CD14-positive monocyte (primary cell): ENCODE data around the gene RGS11. TPM values are rescaled to one million over a fixed set of nuclear protein-coding genes. Genes with fewer than 3 reads are reported as not detected.

ENCODE experiments used
- DNase-seq, 3 donors: peaks; one replicate each; pipeline ENCODE4 v3.0.0-alpha.2; 2011 to 2022
- H2AFZ ChIP-seq: 2 replicates; pipeline ENCODE4 v1.6.0; 2012; ENCODE audit warnings: mild to moderate bottlenecking, low read depth, low read length, inconsistent platforms; ENCODE audit not compliant: insufficient read depth, poor library complexity, severe bottlenecking
- H3K27ac ChIP-seq, 2 donors: 1 replicate in 1 of 2; 2 replicates in 1 of 2; pipeline ENCODE4 v1.5.1; 2012 to 2013; ENCODE audit warnings: low read length in 2 of 2, control low read depth in 1 of 2, inconsistent platforms in 1 of 2, low read depth in 1 of 2, mild to moderate bottlenecking in 1 of 2
- H3K27me3 ChIP-seq, 2 donors: one replicate each; pipeline versions ENCODE4 v1.6.0 to v1.6.1; 2011 to 2013; ENCODE audit warnings: low read length in 2 of 2; ENCODE audit not compliant: control insufficient read depth in 2 of 2, insufficient read depth in 2 of 2
- H3K36me3 ChIP-seq, 2 donors: replicated peaks in 1 of 2; 1 replicate in 1 of 2; 2 replicates in 1 of 2; pipeline versions ENCODE4 v1.5.1 to v1.6.1; 2012 to 2013; ENCODE audit warnings: low read length in 2 of 2, control low read depth in 1 of 2, inconsistent platforms in 1 of 2, mild to moderate bottlenecking in 1 of 2; ENCODE audit not compliant: insufficient read depth in 2 of 2, control insufficient read depth in 1 of 2
- H3K4me1 ChIP-seq, 2 donors: 1 replicate in 1 of 2; 2 replicates in 1 of 2; pipeline versions ENCODE4 v1.5.1 to v1.6.1; 2012 to 2013; ENCODE audit warnings: low read length in 2 of 2, control low read depth in 1 of 2, inconsistent platforms in 1 of 2, mild to moderate bottlenecking in 1 of 2, moderate library complexity in 1 of 2; ENCODE audit not compliant: insufficient read depth in 2 of 2, control insufficient read depth in 1 of 2
- H3K4me2 ChIP-seq: replicated peaks from 2 replicates; pipeline ENCODE3; 2012; ENCODE audit warnings: low read length, moderate library complexity, mild to moderate bottlenecking; ENCODE audit not compliant: poor library complexity, severe bottlenecking; ENCODE audit errors: extremely low read depth
- H3K4me3 ChIP-seq, 3 experiments: fragments of 200-600 bp in 1 of 3; sonication (generic) in 1 of 3; replicated peaks in 1 of 3; 1 replicate in 2 of 3; 2 replicates in 1 of 3; pipeline ENCODE4 v1.5.1; 2011 to 2013; ENCODE audit warnings: low read length in 3 of 3, mild to moderate bottlenecking in 3 of 3, control low read depth in 2 of 3, low read depth in 2 of 3, inconsistent platforms in 1 of 3, moderate library complexity in 1 of 3
- H3K79me2 ChIP-seq: 2 replicates; pipeline ENCODE4 v1.6.0; 2012; ENCODE audit warnings: mild to moderate bottlenecking, control low read depth, inconsistent platforms, low read length, moderate library complexity; ENCODE audit not compliant: insufficient read depth
- H3K9ac ChIP-seq: 2 replicates; pipeline ENCODE4 v1.6.0; 2017; ENCODE audit warnings: low read length, mild to moderate bottlenecking; ENCODE audit not compliant: insufficient read depth, poor library complexity, severe bottlenecking
- H3K9me3 ChIP-seq, 2 donors: replicated peaks in 1 of 2; 1 replicate in 1 of 2; 2 replicates in 1 of 2; pipeline versions ENCODE4 v1.5.1 to v1.6.1; 2012 to 2013; ENCODE audit warnings: low read length in 2 of 2, control low read depth in 1 of 2; ENCODE audit not compliant: control insufficient read depth in 1 of 2, insufficient read depth in 1 of 2
- H4K20me1 ChIP-seq: 2 replicates; pipeline ENCODE4 v1.6.0; 2012; ENCODE audit warnings: mild to moderate bottlenecking, low read length, control low read depth, moderate library complexity; ENCODE audit not compliant: insufficient read depth
- H3K27ac Mint-ChIP-seq, 7 donors: one replicate each; pipeline ENCODE4 v1.8.0; 2020; ENCODE audit warnings: mild to moderate bottlenecking in 7 of 7, mixed read lengths in 7 of 7, moderate library complexity in 6 of 7, inconsistent platforms in 2 of 7
- H3K27me3 Mint-ChIP-seq, 3 donors: one replicate each; pipeline ENCODE4 v1.8.0; 2021 to 2022; ENCODE audit warnings: low read depth in 3 of 3, mild to moderate bottlenecking in 3 of 3, mixed read lengths in 3 of 3, moderate library complexity in 3 of 3, inconsistent platforms in 1 of 3
- H3K36me3 Mint-ChIP-seq, 2 donors: one replicate each; pipeline ENCODE4 v1.8.0; 2020; ENCODE audit warnings: mixed read lengths in 2 of 2, inconsistent platforms in 1 of 2, mild to moderate bottlenecking in 1 of 2
- H3K4me1 Mint-ChIP-seq: one replicate; pipeline ENCODE4 v1.8.0; 2020; ENCODE audit warnings: mild to moderate bottlenecking, mixed read lengths
- H3K4me3 Mint-ChIP-seq, 2 donors: one replicate each; pipeline ENCODE4 v1.8.0; 2020; ENCODE audit warnings: mild to moderate bottlenecking in 2 of 2, mixed read lengths in 2 of 2, moderate library complexity in 1 of 2
- H3K9me3 Mint-ChIP-seq, 7 donors: one replicate each; pipeline ENCODE4 v1.8.0; 2020 to 2022; ENCODE audit warnings: mixed read lengths in 7 of 7, mild to moderate bottlenecking in 6 of 7, moderate library complexity in 6 of 7, inconsistent platforms in 2 of 7
- WGBS: methylation state at CpG from one replicate; pipeline ENCODE4 v1.1.5; 2013; ENCODE audit warnings: missing lambda C conversion rate; ENCODE audit not compliant: insufficient coverage; 5-methylcytosine and 5-hydroxymethylcytosine counted together
- intact Hi-C, 2 donors: fragments of 100-400 bp; cut with micrococcal nuclease; formaldehyde crosslinking; loops; one replicate each; pipeline versions ENCODE4 v1.15.0 to v1.15.1; 2023
- polyA plus RNA-seq, 3 donors: library from polyadenylated mRNA; depleted of rRNA in 1 of 3; unstranded in 2 of 3; stranded (reverse) in 1 of 3; fragments of 300-500 nt in 2 of 3; fragments of >200 nt in 1 of 3; fragmentation: Illumina TruSeq in 2 of 3; gene quantifications; 1 replicate in 2 of 3; 2 replicates in 1 of 3; pipeline ENCODE4 v1.2.3, GENCODE V29; 2012 to 2021
- TF ChIP-seq, protein P1 (sequence below): fragments of 200-600 bp; IDR thresholded peaks from one replicate; pipeline ENCODE4 v1.8.0; 2022; ENCODE audit warnings: antibody characterized with exemption, mild to moderate bottlenecking

RGS11 gene
- polyA plus RNA-seq, 3 donors, result 0.07 TPM; not detected in 2

DNA sequence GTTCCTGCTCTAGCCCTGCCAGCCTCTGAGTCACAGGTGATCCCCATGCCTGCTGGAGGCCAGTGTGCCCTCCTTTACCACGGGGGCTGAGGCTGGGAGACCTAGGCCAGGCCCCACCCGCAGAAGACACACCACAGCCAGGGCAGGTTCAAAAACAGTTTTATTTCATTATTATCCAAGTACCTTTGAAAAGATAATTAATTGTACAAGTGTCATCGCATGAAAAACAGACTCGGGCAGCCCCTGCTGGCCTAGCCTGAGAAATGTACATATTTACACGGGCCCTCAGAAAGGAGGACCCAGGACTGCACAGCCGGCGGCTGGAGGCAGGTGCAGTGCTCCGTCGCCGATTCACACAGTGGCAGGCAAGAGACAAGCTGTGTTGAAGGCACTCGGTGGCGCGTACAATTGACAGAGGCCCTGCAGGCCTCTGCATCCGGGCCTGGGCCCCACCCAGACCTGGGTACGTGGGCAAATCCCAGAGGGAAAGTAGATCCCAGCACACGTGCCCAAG lies 11.6 kb upstream of the RGS11 start:
- H3K4me3 Mint-ChIP-seq, result no peak overlapping the region
- peaks cover 37 to 56% of the 10 kb centered on the region in 2 donors for H3K36me3 Mint-ChIP-seq
- no peak overlapping the region for H3K27ac Mint-ChIP-seq
- peaks cover 12 to 14% of the 10 kb centered on the region in 2 donors for H3K9me3 ChIP-seq
- intact Hi-C loops, result loop anchor here in 1 of 2 donors (5.0 kb wide), 1 partner anchor 85 kb away; no protein-coding TSS in a partner anchor
- TF ChIP-seq, protein P1, sequence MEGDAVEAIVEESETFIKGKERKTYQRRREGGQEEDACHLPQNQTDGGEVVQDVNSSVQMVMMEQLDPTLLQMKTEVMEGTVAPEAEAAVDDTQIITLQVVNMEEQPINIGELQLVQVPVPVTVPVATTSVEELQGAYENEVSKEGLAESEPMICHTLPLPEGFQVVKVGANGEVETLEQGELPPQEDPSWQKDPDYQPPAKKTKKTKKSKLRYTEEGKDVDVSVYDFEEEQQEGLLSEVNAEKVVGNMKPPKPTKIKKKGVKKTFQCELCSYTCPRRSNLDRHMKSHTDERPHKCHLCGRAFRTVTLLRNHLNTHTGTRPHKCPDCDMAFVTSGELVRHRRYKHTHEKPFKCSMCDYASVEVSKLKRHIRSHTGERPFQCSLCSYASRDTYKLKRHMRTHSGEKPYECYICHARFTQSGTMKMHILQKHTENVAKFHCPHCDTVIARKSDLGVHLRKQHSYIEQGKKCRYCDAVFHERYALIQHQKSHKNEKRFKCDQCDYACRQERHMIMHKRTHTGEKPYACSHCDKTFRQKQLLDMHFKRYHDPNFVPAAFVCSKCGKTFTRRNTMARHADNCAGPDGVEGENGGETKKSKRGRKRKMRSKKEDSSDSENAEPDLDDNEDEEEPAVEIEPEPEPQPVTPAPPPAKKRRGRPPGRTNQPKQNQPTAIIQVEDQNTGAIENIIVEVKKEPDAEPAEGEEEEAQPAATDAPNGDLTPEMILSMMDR, result no peak
- H3K4me3 ChIP-seq, result no peak overlapping the region
- no peaks in the 10 kb centered on the region for H3K4me1 Mint-ChIP-seq
- no peak for DNase-seq
- H3K9ac ChIP-seq, result no peak overlapping the region
- H3K9me3 Mint-ChIP-seq, result peaks cover 0 to 22% (median 8%) of the 10 kb centered on the region in 7 donors
- H3K36me3 ChIP-seq, result peaks cover 56 to 61% of the 10 kb centered on the region in 2 donors
- no peaks in the 10 kb centered on the region for H3K4me1 ChIP-seq
- WGBS, result 97% methylated on average over 15 of the region's 16 CpGs
- no peaks in the 10 kb centered on the region for H3K79me2 ChIP-seq
- H3K27ac ChIP-seq, result no peak overlapping the region
- H2AFZ ChIP-seq, result no peak overlapping the region
- no peaks in the 10 kb centered on the region for H4K20me1 ChIP-seq
- H3K4me2 ChIP-seq, result no peak overlapping the region
- no peaks in the 10 kb centered on the region for H3K27me3 ChIP-seq
- peaks cover 0 to 6% (median 3%) of the 10 kb centered on the region in 3 donors for H3K27me3 Mint-ChIP-seq

DNA sequence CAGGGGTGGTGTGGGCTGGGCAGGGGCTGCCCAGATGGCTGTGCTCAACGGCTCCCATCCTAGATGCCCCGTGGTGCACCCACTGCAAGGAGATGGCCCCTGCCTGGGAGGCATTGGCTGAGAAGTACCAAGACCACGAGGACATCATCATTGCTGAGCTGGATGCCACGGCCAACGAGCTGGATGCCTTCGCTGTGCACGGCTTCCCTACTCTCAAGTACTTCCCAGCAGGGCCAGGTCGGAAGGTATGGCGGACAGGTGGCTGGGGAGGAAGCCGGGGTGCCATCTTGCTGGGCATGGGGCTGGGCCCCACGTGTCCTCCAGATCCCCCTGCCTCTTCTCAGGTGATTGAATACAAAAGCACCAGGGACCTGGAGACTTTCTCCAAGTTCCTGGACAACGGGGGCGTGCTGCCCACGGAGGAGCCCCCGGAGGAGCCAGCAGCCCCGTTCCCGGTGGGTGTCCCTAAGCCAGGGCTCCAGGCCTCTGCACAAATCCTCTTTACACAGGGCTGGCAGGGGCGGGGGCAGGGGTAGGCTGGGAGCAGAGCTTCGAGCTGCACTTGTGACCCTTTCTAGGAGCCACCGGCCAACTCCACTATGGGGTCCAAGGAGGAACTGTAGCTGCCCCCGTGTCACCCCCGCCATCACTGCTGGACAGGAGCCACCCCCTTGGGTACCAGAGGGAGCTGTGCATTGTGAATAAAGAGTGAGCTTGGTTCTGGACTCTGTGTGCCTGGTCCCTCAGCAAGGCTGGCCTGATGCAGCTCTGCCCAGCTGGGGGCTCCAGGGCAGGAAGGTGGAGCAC lies 10.9 kb upstream of the RGS11 start:
- Mint-ChIP-seq H3K27ac (peak overlapping the region in 1 of 7 donors; percentile 21), H3K36me3 (peaks cover 35 to 53% of the 10 kb centered on the region in 2 donors), H3K9me3 (peaks cover 0 to 22% (median 8%) of the 10 kb centered on the region in 7 donors), H3K4me1 (no peaks in the 10 kb centered on the region), H3K4me3 (no peak overlapping the region), H3K27me3 (peaks cover 3 to 11% (median 8%) of the 10 kb centered on the region in 3 donors)
- Histone ChIP-seq H3K4me1 (no peaks in the 10 kb centered on the region), H3K79me2 (no peaks in the 10 kb centered on the region), H3K9ac (no peak overlapping the region), H2AFZ (no peak overlapping the region), H3K4me2 (no peak overlapping the region), H3K4me3 (no peak overlapping the region), H3K9me3 (peaks cover 12 to 14% of the 10 kb centered on the region in 2 donors), H3K36me3 (peaks cover 49 to 55% of the 10 kb centered on the region in 2 donors), H3K27me3 (peaks cover 0 to 5% of the 10 kb centered on the region in 2 donors), H4K20me1 (no peaks in the 10 kb centered on the region), H3K27ac (no peak overlapping the region)
- TF ChIP-seq, protein P1, result no peak
- WGBS, result 95% methylated on average over 21 of the region's 22 CpGs
- no peak for DNase-seq
- intact Hi-C loops, result loop anchor here in 1 of 2 donors (5.0 kb wide), 1 partner anchor 84 kb away; no protein-coding TSS in a partner anchor
